IMR-90 (cell line): ENCODE results near the gene CHI3L1. TPM values are rescaled to one million over a fixed set of nuclear protein-coding genes. Genes with fewer than 3 reads are reported as not detected.

Experiments used
- ATAC-seq: fragments of 200-7000 bp; cut with Tn5 transposase; 2 replicates; pipeline ENCODE4 v1.9.1; 2020; ENCODE audit warnings: low read depth, mild to moderate bottlenecking, moderate library complexity
- BruUV-seq: library from RNA; stranded (reverse); fragments of 400-500 nt; replicated peaks from 2 replicates; lab custom pipeline; 2021; lab: Mats Ljungman, UMichigan
- CTCF ChIA-PET: fragments of 300-600 bp; formaldehyde crosslinking; extraction: SDS; loops from one replicate; lab custom pipeline; 2021; ENCODE audit warnings: antibody characterized with exemption; lab: Yijun Ruan, JAX
- POLR2A ChIA-PET: fragments of 300-600 bp; sonication (Branson Sonifier 250); formaldehyde crosslinking; loops from one replicate; lab custom pipeline; 2022; ENCODE audit warnings: antibody characterized with exemption; ENCODE audit not compliant: unreplicated experiment; lab: Charles Lee
- DNase-seq: peaks from one replicate; pipeline ENCODE4 v3.0.0; 2013
- H2AFZ ChIP-seq: replicated peaks from 2 replicates; pipeline ENCODE3; 2013; ENCODE audit warnings: low read length, mild to moderate bottlenecking; ENCODE audit not compliant: poor library complexity
- H2AK5ac ChIP-seq: 2 replicates; pipeline ENCODE4 v1.6.1; 2013; ENCODE audit warnings: low read depth, low read length, inconsistent platforms
- H2AK9ac ChIP-seq: replicated peaks from 2 replicates; pipeline ENCODE3; 2013; ENCODE audit warnings: mild to moderate bottlenecking, low read depth, low read length, moderate library complexity; ENCODE audit not compliant: poor library complexity
- H2BK120ac ChIP-seq: 2 replicates; pipeline ENCODE4 v1.6.1; 2013; ENCODE audit warnings: low read depth, low read length, inconsistent platforms
- H2BK15ac ChIP-seq: 3 replicates; pipeline ENCODE4 v1.6.1; 2013; ENCODE audit warnings: low read depth, low read length, inconsistent platforms
- H2BK20ac ChIP-seq: 2 replicates; pipeline ENCODE4 v1.6.1; 2013; ENCODE audit warnings: low read depth, mild to moderate bottlenecking, inconsistent platforms, low read length, moderate library complexity
- H2BK5ac ChIP-seq: 2 replicates; pipeline ENCODE4 v1.6.1; 2013; ENCODE audit warnings: mild to moderate bottlenecking, low read depth, low read length, inconsistent platforms; ENCODE audit not compliant: poor library complexity, severe bottlenecking
- H3K14ac ChIP-seq: replicated peaks from 2 replicates; pipeline ENCODE4 v1.6.1; 2013; ENCODE audit warnings: low read depth, low read length, inconsistent platforms
- H3K18ac ChIP-seq: 2 replicates; pipeline ENCODE4 v1.6.1; 2013; ENCODE audit warnings: low read depth, low read length, control low read depth
- H3K23ac ChIP-seq: 2 replicates; pipeline ENCODE4 v1.6.1; 2013; ENCODE audit warnings: low read depth, low read length, inconsistent platforms
- H3K27ac ChIP-seq: 2 replicates; pipeline ENCODE4 v1.5.1; 2013; ENCODE audit warnings: mild to moderate bottlenecking, control low read depth, low read length; ENCODE audit not compliant: insufficient read depth
- H3K27me3 ChIP-seq: 2 replicates; pipeline ENCODE4 v1.6.1; 2013; ENCODE audit warnings: low read length; ENCODE audit not compliant: control insufficient read depth, insufficient read depth
- H3K36me3 ChIP-seq: 2 replicates; pipeline ENCODE4 v1.6.1; 2013; ENCODE audit warnings: low read length, mixed read lengths; ENCODE audit not compliant: control insufficient read depth, insufficient read depth
- H3K4ac ChIP-seq: 2 replicates; pipeline ENCODE4 v1.6.1; 2013; ENCODE audit warnings: low read depth, low read length, inconsistent platforms
- H3K4me1 ChIP-seq: 2 replicates; pipeline ENCODE4 v1.6.1; 2013; ENCODE audit warnings: low read length, mixed read lengths; ENCODE audit not compliant: control insufficient read depth, insufficient read depth
- H3K4me2 ChIP-seq: 2 replicates; pipeline ENCODE4 v1.6.1; 2013; ENCODE audit warnings: low read depth, mild to moderate bottlenecking, control low read depth, low read length, moderate library complexity
- H3K4me3 ChIP-seq: 2 replicates; pipeline ENCODE4 v1.5.1; 2013; ENCODE audit warnings: low read depth, mild to moderate bottlenecking, control low read depth, low read length, moderate library complexity; ENCODE audit not compliant: insufficient read depth
- H3K56ac ChIP-seq: 2 replicates; pipeline ENCODE4 v1.6.1; 2013; ENCODE audit warnings: low read length, inconsistent platforms; ENCODE audit not compliant: insufficient read depth; ENCODE audit errors: extremely low read depth
- H3K79me1 ChIP-seq, 2 experiments: 2 replicates each; pipeline ENCODE4 v1.6.1; 2013; ENCODE audit warnings: low read length in 2 of 2, inconsistent platforms in 1 of 2, low read depth in 1 of 2
- H3K9ac ChIP-seq: 2 replicates; pipeline ENCODE4 v1.6.1; 2013; ENCODE audit warnings: low read depth, low read length, control low read depth
- H3K9me1 ChIP-seq: 2 replicates; pipeline ENCODE4 v1.6.1; 2013; ENCODE audit warnings: low read length, inconsistent platforms; ENCODE audit not compliant: insufficient read depth
- H3K9me3 ChIP-seq: 2 replicates; pipeline ENCODE4 v1.6.1; 2013; ENCODE audit warnings: low read length; ENCODE audit not compliant: control insufficient read depth, insufficient read depth
- H4K20me1 ChIP-seq: 2 replicates; pipeline ENCODE4 v1.6.1; 2013; ENCODE audit warnings: low read length, inconsistent platforms; ENCODE audit not compliant: insufficient read depth
- H4K5ac ChIP-seq: 2 replicates; pipeline ENCODE4 v1.6.1; 2013; ENCODE audit warnings: mild to moderate bottlenecking, low read depth, low read length, control low read depth
- H4K8ac ChIP-seq, 2 experiments: 2 replicates each; pipeline ENCODE4 v1.6.1; 2013; ENCODE audit warnings: low read depth in 2 of 2, low read length in 2 of 2, control low read depth in 1 of 2, inconsistent platforms in 1 of 2
- H4K91ac ChIP-seq: 2 replicates; pipeline ENCODE4 v1.6.1; 2013; ENCODE audit warnings: low read depth, low read length, inconsistent platforms; ENCODE audit not compliant: insufficient read depth
- CEBPB ChIP-seq: IDR thresholded peaks from 2 replicates; pipeline ENCODE4 v1.6.1; 2012; ENCODE audit warnings: low read depth, low read length, improper control_type of control experiment
- POLR2A ChIP-seq: IDR thresholded peaks from 2 replicates; pipeline ENCODE4 v1.6.1; 2012; ENCODE audit warnings: mild to moderate bottlenecking, low read depth, low read length
- WGBS, 2 experiments: methylation state at CpG; one replicate each; pipeline versions ENCODE4 v1.1.5 to v1.1.7; 2013; ENCODE audit warnings: missing lambda C conversion rate in 2 of 2; ENCODE audit not compliant: insufficient read length in 1 of 2; ENCODE audit errors: extremely low coverage in 2 of 2; 5-methylcytosine and 5-hydroxymethylcytosine counted together
- dilution Hi-C: fragments of 300-500 bp; cut with HindIII; formaldehyde crosslinking; loops from one replicate; pipeline ENCODE4 v1.14.3; 2018; ENCODE audit warnings: low sequenced_read_pairs; ENCODE audit not compliant: unreplicated experiment
- in situ Hi-C: fragments of 300-500 bp; cut with MboI; formaldehyde crosslinking; loops from 3 replicates; pipeline ENCODE4 v1.14.3; 2019; ENCODE audit warnings: low sequenced_read_pairs, inconsistent platforms, mixed read lengths
- intact Hi-C: fragments of 100-400 bp; cut with micrococcal nuclease; formaldehyde crosslinking; loops from 2 replicates; pipeline ENCODE4 v1.10.0; 2022
- polyA plus RNA-seq, 3 experiments: library from polyadenylated mRNA; depleted of rRNA; stranded (reverse); fragments of >200 nt; gene quantifications; 2 replicates each; pipeline ENCODE4 v1.2.3, GENCODE V29; 2012; ENCODE audit warnings: low replicate concordance in 1 of 3
- total RNA-seq: library from RNA; depleted of rRNA; stranded (reverse); fragments of >200 nt; gene quantifications from 2 replicates; pipeline ENCODE4 v1.2.3, GENCODE V29; 2012

The CHI3L1 gene
- total and polyA plus RNA-seq, 2 of the 4 experiments (the other 2 are of a cell fraction): 0.17 TPM; not detected in 1

DNA sequence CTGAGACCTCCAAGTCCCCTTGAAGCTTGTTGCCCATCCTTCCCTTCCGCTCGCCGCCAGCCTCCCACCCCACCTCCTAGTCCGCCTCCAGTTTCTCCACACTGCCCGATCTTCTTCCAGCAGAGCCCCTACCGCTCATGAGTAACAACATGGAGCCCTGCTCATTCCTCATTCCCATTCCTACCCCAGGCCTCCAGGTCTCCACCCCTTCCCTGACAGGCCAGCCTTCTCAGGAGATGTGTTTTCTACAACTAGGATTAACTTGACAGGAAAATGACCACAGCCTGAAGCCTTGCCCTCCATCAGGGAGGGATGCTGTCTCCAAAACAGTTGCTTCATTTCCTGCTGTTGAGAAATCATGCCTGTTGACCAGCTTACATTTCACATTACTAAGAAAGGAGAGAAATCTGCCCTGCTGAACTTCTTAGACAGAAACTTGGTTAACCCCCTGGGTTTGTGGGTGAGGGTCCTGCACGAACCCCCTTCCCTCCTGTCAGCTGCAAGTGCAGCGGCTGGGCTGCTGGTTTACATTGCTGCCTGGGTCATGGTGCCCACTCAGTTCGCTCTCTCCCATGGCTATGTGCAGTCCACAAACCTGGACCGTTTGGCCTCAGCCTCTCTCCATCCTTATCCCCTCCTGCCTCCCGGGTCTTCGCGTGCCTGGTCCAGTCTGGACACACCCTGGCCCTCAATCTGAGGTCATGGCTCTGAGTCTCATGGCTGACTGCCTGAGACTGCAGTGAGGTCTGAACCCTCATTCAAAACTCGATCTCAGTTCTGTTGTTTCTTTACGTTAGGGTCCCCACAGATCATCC, 16.1 kb upstream of the CHI3L1 start:
- no TSS peak for BruUV-seq
- H2BK5ac ChIP-seq: peak overlapping the region; percentile 88
- peak overlapping the region; percentile 95 for H2BK120ac ChIP-seq
- dilution Hi-C loops (no loop called here), intact Hi-C loops (no loop called here), in situ Hi-C loops (no loop called here)
- H3K9ac ChIP-seq: peak overlapping the region; percentile 15
- H3K27ac ChIP-seq: peak overlapping the region; percentile 93
- peak overlapping the region; percentile 91 for H3K4ac ChIP-seq
- ATAC-seq (peak; percentile 67), DNase-seq (peak; percentile 90)
- H3K9me3 ChIP-seq: no peaks in the 10 kb centered on the region
- H3K36me3 ChIP-seq: no peaks in the 10 kb centered on the region
- ChIA-PET POLR2A (interaction anchor here (0.6 kb wide), 1 partner anchor 751 kb away, joined by 3 read pairs; no protein-coding TSS in a partner anchor), CTCF (interaction anchor here (1.7 kb wide), 1 partner anchor 163 kb away, joined by 7 read pairs; no protein-coding TSS in a partner anchor)
- H4K8ac ChIP-seq: peak overlapping the region; percentile 62 to 90
- no peaks in the 10 kb centered on the region for H4K20me1 ChIP-seq
- 60% methylated on average over 1 of the region's 15 CpGs; no CpG with 5 or more reads in 1 of the 2 experiments for WGBS, 2 experiments
- peak overlapping the region; percentile 83 for H2AFZ ChIP-seq
- TF ChIP-seq POLR2A: no peak
- TF ChIP-seq CEBPB: peak; percentile 97
- H2BK20ac ChIP-seq: peak overlapping the region; percentile 92
- H4K5ac ChIP-seq: peak overlapping the region; percentile 97
- H3K56ac ChIP-seq: peak overlapping the region; percentile 34
- H4K91ac ChIP-seq: peak overlapping the region; percentile 95
- peak overlapping the region; percentile 93 for H3K14ac ChIP-seq
- peak overlapping the region; percentile 68 for H2BK15ac ChIP-seq
- H3K9me1 ChIP-seq: peaks cover 6% of the 10 kb centered on the region; the same call in 1 of the 2 replicates
- peaks cover 34% of the 10 kb centered on the region for H3K4me1 ChIP-seq
- H3K79me1 ChIP-seq: no peaks in the 10 kb centered on the region
- H3K4me3 ChIP-seq: no peak overlapping the region
- H3K18ac ChIP-seq: peak overlapping the region; percentile 94
- peak overlapping the region; percentile 24; the same call in 1 of the 2 replicates for H3K4me2 ChIP-seq
- H3K27me3 ChIP-seq: no peaks in the 10 kb centered on the region; the same call in 1 of the 2 replicates
- peak overlapping the region; percentile 75 for H2AK9ac ChIP-seq
- H2AK5ac ChIP-seq: peak overlapping the region; percentile 97
- H3K23ac ChIP-seq: peak overlapping the region; percentile 77; the same call in 1 of the 2 replicates
